Activated T-helper 1 cell treated with Interleukin-2 at 50 U/mL for 16 hours (primary cell): ENCODE measurements around the gene GSG1.

ENCODE experiments used
- DNase-seq: peaks from one replicate; pipeline ENCODE4 v3.0.0-alpha.2; 2020; ENCODE audit warnings: low read depth

GSG1 gene

GRCh38 chr12:13119826-13120225, 16.4 kb upstream of the GSG1 start:
- DNase-seq, result no peak

DNA sequence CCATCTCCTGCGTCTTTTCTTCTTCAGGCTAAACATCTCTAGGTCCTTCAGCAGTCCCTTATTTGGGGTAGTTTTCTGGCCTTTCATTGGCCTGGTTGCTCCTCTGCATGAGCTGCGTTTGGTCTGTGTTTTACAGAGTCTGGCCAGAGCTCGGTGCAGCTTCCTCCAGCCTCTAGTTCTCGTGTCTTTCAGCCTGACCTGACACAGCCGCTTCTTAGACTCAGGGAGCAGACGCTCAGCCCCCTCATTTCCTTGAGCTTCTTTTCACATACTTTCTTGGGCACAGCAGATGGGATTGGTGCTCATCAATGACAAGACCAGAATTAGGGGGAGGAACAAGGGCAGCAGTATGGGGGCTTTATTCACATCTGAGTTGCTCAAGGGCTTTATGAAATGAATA, 13.6 kb upstream of the GSG1 start:
- no peak for DNase-seq

DNA sequence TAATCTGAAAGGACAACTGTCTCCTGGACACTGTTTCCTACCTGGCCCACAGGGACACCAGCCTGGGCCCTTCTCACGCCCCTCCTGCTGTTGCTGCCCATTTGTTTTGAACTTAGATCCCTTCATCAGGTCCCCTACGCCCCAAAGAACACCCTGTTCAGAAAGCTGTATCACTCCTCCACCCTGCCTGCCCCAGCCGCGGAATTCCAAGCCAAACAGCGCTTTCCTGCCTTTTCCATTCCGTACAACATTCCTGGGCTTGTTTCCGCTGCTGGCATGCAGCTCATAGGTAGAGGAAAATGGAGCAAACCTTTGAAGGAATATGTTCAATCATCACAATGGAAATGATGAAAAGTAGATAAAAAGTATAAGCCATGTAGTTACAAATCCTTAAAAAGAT, 12.8 kb upstream of the GSG1 start:
- DNase-seq, result no peak

- no peak for DNase-seq
These were observed 11.0 kb upstream of the GSG1 start for GRCh38 chr12:13114251-13115052.

- DNase-seq, result no peak
These were observed 9.5 kb upstream of the GSG1 start for GRCh38 chr12:13112968-13113367.

DNA sequence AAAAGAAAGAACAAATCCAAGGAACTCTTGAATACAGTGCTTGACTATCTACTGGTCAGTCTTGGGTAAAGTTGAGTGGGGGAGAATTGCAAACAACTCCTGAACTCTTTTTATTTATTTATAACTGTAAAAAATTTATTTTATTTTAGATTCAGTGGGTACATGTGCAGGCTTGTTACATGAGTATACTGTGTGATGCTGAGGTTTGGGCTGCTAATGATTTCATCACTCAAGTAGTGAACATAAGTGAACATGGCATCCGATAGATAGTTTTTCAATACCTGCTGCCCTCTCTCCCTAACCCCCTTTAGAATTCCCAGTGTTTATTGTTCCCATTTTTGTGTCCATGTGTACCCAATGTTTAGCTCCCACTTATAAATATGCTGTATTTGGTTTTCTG, 3.2 kb upstream of the GSG1 start:
- no peak for DNase-seq

GRCh38 chr12:13105781-13106180, 2.3 kb upstream of the GSG1 start:
- no peak for DNase-seq

- no peak for DNase-seq
These were observed 942 bp upstream of the GSG1 start for GRCh38 chr12:13104409-13104808.

GRCh38 chr12:13102461-13103195, 839 bp downstream of the GSG1 start:
- DNase-seq, result no peak

DNA sequence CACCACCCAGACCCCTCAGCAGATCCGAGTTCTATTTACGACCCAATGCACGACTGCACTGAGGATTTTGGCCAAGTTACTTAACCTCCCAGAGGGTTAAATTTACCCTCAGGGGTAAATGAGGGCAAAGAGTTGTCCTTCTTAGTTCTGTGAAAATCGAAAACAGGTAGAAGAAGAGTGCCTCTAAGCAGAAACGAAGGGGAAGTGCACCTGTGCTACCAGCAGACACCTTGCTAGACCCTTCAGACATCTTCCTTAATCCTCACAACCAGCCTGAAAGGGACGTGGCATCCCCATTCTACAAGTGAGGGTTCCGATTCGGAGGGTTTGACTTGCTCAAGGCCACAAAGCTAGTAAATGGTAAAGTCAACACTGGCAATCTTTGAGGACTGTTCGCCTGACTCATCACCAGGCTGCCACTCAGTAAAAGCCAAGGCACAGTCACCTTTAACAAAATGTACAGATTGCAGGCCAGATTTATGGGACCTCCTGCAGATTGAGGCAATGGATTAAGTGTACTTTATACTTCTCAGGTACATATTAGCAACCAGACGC, 1.6 kb downstream of the GSG1 start:
- DNase-seq, result peak; percentile 4

GRCh38 chr12:13100882-13101769, 2.3 kb downstream of the GSG1 start:
- DNase-seq, result peak; percentile 90

DNA sequence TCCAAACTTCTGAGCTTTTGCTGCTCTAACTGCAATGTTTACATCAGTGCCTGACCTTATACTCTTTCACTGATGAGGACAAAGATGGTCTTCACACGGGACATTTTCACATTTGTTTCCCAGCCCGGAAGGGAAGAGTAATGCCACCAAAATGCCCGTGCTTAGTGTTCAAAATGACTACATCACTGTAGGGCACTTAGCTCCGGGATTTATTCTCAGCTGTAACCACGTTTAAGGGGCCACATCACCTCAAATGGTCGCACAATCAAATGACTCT, 2.9 kb downstream of the GSG1 start:
- DNase-seq, result no peak

DNA sequence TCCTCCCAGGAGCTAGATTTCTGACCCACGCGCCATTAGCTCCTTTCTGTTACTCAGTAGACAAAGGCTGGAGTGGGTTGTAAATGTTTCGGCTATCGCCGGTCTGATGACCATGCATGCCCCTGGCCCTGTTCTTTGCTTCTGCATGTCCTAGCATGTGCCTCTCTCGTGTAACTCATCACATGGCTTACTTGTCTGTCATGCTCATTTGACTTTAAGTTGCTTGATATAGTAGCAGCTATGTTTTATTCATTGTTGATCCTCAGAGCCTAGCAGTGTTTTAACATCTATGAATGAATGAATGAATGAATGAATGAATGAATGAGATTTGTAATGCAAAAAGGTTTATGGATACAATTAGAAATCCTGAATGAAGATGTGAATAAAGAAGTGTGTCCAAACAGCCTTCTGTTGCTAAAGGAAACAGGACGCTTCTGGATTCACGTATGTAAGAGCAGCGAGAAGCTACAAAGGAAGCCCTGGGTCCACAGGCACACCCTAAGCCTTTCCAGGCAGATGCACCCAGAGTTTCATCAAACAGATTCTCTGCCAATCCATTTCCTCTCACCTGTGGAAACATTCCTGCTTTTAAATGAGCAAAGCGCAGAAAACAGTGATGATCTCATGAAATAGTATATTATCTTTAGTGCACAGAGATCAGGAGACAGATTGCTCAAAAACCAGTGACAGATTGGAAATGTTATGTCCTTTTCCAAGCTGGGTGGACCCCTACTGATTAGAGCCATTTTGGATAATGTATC, 3.4 kb downstream of the GSG1 start:
- no peak for DNase-seq

DNA sequence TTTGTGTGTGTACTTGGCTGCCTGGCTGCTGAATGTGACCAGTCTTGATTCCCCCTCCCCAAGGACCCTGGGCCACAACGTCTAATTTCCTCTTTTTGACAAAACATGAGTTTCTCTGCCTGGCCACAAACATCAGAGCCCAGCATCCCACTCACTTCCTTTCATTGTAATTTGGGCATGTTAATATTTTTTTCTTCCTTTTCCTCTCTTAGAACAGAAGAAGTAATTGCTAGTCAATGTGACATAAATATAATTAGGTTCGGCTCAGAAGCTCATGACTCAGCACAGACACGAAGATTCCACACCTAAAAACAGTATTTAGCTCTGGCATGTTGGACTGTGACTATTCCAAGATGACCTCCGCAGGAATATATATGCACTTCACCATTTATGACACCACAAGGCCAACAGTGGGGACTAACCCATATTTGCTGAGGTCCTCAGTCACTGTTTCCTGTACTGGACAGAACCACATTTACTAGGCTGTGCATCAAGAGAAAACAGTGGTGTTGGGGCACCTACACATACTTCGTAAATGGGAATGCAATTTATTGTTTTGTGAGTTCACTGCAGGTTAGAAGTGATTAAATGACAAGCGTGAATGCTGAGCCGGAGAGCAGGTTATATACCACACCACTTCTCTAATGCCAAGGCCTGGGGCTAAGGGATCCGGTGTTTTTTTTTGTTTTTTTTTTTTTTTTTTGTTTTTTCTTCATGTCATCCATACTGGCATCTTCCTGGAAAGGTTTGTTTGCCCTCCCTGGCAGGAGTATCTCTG, 4.2 kb downstream of the GSG1 start:
- DNase-seq, result no peak

GRCh38 chr12:13097491-13098011, 5.9 kb downstream of the GSG1 start:
- no peak for DNase-seq

GRCh38 chr12:13095266-13095995, 8.0 kb downstream of the GSG1 start:
- no peak for DNase-seq

DNA sequence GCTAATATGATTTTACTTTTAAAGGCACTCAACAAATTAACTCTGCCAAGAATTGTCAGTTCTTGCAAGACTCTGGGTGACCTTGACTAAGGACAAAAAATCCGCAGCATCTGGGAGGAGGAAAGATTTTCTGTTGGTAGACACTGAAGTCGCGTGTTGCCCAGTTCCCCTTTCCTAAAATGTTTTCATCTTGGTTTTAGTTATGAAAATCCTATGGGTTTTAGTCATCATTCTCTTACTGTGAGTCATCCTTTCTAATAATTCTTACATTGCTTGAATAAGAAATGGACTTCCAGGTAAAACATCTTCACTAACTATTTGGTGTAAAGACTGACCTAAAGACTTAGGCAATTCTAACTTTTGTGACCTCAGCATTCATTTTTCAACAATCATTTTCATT, 9.1 kb downstream of the GSG1 start:
- DNase-seq, result no peak

- no peak for DNase-seq
These were observed 9.6 kb downstream of the GSG1 start for GRCh38 chr12:13093848-13094220.

DNA sequence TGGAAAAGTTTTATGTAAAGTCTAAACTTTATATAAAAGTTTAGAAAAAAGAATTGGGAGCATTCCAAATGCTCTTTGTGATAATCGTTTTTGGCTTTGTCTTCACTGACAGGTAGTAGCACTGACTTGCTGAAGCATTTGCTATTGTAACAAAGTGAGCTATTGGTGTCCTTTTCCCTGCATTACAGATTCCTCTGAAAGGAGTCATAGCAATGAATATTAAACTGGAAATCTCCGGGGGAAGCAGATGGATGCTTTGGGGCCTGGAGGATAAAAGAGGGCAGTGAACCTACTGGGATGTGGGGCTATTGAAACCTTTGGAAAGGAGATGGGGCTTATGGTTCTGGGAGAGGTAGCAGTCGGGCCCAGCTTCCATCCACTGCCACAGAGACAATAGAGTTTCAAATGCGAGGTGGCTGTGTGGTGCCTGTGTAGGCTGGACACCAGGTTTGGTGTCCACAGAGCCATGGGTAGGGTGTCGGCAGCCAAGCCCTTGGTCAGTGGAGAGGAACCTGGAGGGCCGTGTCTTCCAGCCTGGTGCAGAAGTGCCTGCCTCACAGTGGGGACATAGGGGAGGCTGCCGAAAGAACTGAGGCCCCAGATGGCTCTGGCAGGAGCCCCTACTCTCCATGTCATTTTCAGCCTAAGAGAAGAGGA, 10.1 kb downstream of the GSG1 start:
- DNase-seq, result no peak

- DNase-seq, result no peak
These were observed 11.6 kb downstream of the GSG1 start for GRCh38 chr12:13091832-13092231.
